HEK293 (cell line): ENCODE measurements around the gene SWT1.

Source experiments
- CTCF ChIA-PET: fragments of 350-600 bp; formaldehyde crosslinking; extraction: SDS; loops from one replicate; lab custom pipeline; 2021; ENCODE audit warnings: antibody characterized with exemption; lab: Yijun Ruan, JAX
- POLR2A ChIA-PET: fragments of 300-600 bp; formaldehyde crosslinking; extraction: SDS; loops from one replicate; lab custom pipeline; 2020; ENCODE audit warnings: antibody characterized with exemption, inconsistent platforms; lab: Yijun Ruan, JAX
- H3K27ac ChIP-seq: fragments of 200-500 bp; sonication (Bioruptor generic); 2 replicates; pipeline ENCODE4 v1.5.1; 2014; ENCODE audit warnings: low read depth, low read length, control low read depth, inconsistent platforms; ENCODE audit errors: extremely low read depth
- H3K36me3 ChIP-seq, 2 experiments: fragments of 200-500 bp in 1 of 2; sonication (Bioruptor generic) in 1 of 2; 1 replicate in 1 of 2; 2 replicates in 1 of 2; pipeline ENCODE4 v1.5.1; 2014 to 2017; ENCODE audit warnings: inconsistent platforms in 2 of 2, low read length in 2 of 2; ENCODE audit not compliant: control insufficient read depth in 2 of 2, insufficient read depth in 1 of 2
- H3K4me1 ChIP-seq: fragments of 200-500 bp; sonication (Bioruptor generic); 2 replicates; pipeline ENCODE4 v1.5.1; 2014; ENCODE audit warnings: mild to moderate bottlenecking, low read length, inconsistent platforms; ENCODE audit not compliant: control insufficient read depth, insufficient read depth
- H3K4me3 ChIP-seq: 2 replicates; pipeline ENCODE4 v1.5.1; 2011; ENCODE audit warnings: low read depth, mild to moderate bottlenecking, control low read depth, low read length, moderate library complexity
- H3K9me3 ChIP-seq: fragments of 200-500 bp; sonication (Bioruptor generic); 2 replicates; pipeline ENCODE4 v1.5.1; 2014; ENCODE audit warnings: low read depth, low read length, inconsistent platforms; ENCODE audit not compliant: control insufficient read depth, insufficient read depth
- FEZF1 ChIP-seq: fragments of 450-650 bp; formaldehyde crosslinking; IDR thresholded peaks from 2 replicates; pipeline ENCODE4 v1.5.1; 2016; ENCODE audit warnings: missing biosample characterization, missing genetic modification characterization
- GLIS2 ChIP-seq: fragments of 450-650 bp; formaldehyde crosslinking; IDR thresholded peaks from 2 replicates; pipeline ENCODE4 v1.5.1; 2016; ENCODE audit warnings: missing biosample characterization, missing genetic modification characterization
- KLF1 ChIP-seq: fragments of 450-650 bp; formaldehyde crosslinking; IDR thresholded peaks from 2 replicates; pipeline ENCODE4 v1.5.1; 2016; ENCODE audit warnings: missing biosample characterization, missing genetic modification characterization
- OVOL3 ChIP-seq: fragments of 450-650 bp; formaldehyde crosslinking; IDR thresholded peaks from 2 replicates; pipeline ENCODE4 v1.5.1; 2016; ENCODE audit warnings: missing biosample characterization, missing genetic modification characterization
- PRDM1 ChIP-seq: fragments of 450-650 bp; formaldehyde crosslinking; IDR thresholded peaks from 2 replicates; pipeline ENCODE4; 2016; ENCODE audit warnings: missing biosample characterization, missing genetic modification characterization
- SP3 ChIP-seq: fragments of 450-650 bp; formaldehyde crosslinking; IDR thresholded peaks from 2 replicates; pipeline ENCODE4 v1.5.1; 2016; ENCODE audit warnings: missing biosample characterization, missing genetic modification characterization
- SP7 ChIP-seq: fragments of 450-650 bp; formaldehyde crosslinking; IDR thresholded peaks from 2 replicates; pipeline ENCODE4 v1.5.1; 2016; ENCODE audit warnings: missing biosample characterization, missing genetic modification characterization
- WT1 ChIP-seq: fragments of 450-650 bp; formaldehyde crosslinking; IDR thresholded peaks from 2 replicates; pipeline ENCODE4 v1.5.1; 2016; ENCODE audit warnings: missing biosample characterization, missing genetic modification characterization
- ZFHX2 ChIP-seq: fragments of 450-650 bp; formaldehyde crosslinking; conservative IDR thresholded peaks from 2 replicates; pipeline ENCODE4 v1.5.1; 2016; ENCODE audit warnings: missing biosample characterization, missing genetic modification characterization
- ZIC2 ChIP-seq: fragments of 450-650 bp; formaldehyde crosslinking; IDR thresholded peaks from 2 replicates; pipeline ENCODE4 v1.5.1; 2016; ENCODE audit warnings: missing biosample characterization, missing genetic modification characterization
- ZNF184 ChIP-seq: fragments of 450-650 bp; IDR thresholded peaks from 2 replicates; pipeline ENCODE4 v1.5.1; 2018; ENCODE audit warnings: missing biosample characterization, mild to moderate bottlenecking, missing genetic modification characterization
- ZNF23 ChIP-seq: fragments of 450-650 bp; formaldehyde crosslinking; IDR thresholded peaks from 2 replicates; pipeline ENCODE4 v1.5.1; 2016; ENCODE audit warnings: missing biosample characterization, missing genetic modification characterization, borderline replicate concordance
- ZNF324 ChIP-seq: fragments of 450-650 bp; formaldehyde crosslinking; IDR thresholded peaks from 2 replicates; pipeline ENCODE4 v1.5.1; 2016; ENCODE audit warnings: missing biosample characterization, missing genetic modification characterization
- ZNF366 ChIP-seq: fragments of 450-650 bp; formaldehyde crosslinking; conservative IDR thresholded peaks from 2 replicates; pipeline ENCODE4 v1.5.1; 2016; ENCODE audit warnings: missing biosample characterization, missing genetic modification characterization
- ZNF624 ChIP-seq: fragments of 450-650 bp; formaldehyde crosslinking; IDR thresholded peaks from 2 replicates; pipeline ENCODE4 v1.5.1; 2017; ENCODE audit warnings: missing biosample characterization, missing genetic modification characterization
- TF ChIP-seq, protein P1 (sequence below): fragments of 450-650 bp; formaldehyde crosslinking; IDR thresholded peaks from 2 replicates; pipeline ENCODE4 v1.5.1; 2016; ENCODE audit warnings: missing biosample characterization, missing genetic modification characterization
- TF ChIP-seq, protein P2 (sequence below): fragments of 450-650 bp; formaldehyde crosslinking; IDR thresholded peaks from 2 replicates; pipeline ENCODE4 v1.5.1; 2017; ENCODE audit warnings: missing biosample characterization, mild to moderate bottlenecking, missing genetic modification characterization, moderate library complexity
- TF ChIP-seq, protein P3 (sequence below): fragments of 450-650 bp; formaldehyde crosslinking; IDR thresholded peaks from 2 replicates; pipeline ENCODE4 v1.5.1; 2016; ENCODE audit warnings: missing biosample characterization, missing genetic modification characterization
- TF ChIP-seq, protein P4 (sequence below): fragments of 450-650 bp; formaldehyde crosslinking; IDR thresholded peaks from 2 replicates; pipeline ENCODE4 v1.5.1; 2016; ENCODE audit warnings: missing biosample characterization, missing genetic modification characterization
- TF ChIP-seq, protein P5 (sequence below): fragments of 450-650 bp; IDR thresholded peaks from 2 replicates; pipeline ENCODE4 v1.5.1; 2018; ENCODE audit warnings: missing biosample characterization, missing genetic modification characterization
- TF ChIP-seq, protein P6 (sequence below): fragments of 450-650 bp; formaldehyde crosslinking; IDR thresholded peaks from 2 replicates; pipeline ENCODE4 v1.5.1; 2017; ENCODE audit warnings: missing biosample characterization, missing genetic modification characterization

The SWT1 gene

DNA sequence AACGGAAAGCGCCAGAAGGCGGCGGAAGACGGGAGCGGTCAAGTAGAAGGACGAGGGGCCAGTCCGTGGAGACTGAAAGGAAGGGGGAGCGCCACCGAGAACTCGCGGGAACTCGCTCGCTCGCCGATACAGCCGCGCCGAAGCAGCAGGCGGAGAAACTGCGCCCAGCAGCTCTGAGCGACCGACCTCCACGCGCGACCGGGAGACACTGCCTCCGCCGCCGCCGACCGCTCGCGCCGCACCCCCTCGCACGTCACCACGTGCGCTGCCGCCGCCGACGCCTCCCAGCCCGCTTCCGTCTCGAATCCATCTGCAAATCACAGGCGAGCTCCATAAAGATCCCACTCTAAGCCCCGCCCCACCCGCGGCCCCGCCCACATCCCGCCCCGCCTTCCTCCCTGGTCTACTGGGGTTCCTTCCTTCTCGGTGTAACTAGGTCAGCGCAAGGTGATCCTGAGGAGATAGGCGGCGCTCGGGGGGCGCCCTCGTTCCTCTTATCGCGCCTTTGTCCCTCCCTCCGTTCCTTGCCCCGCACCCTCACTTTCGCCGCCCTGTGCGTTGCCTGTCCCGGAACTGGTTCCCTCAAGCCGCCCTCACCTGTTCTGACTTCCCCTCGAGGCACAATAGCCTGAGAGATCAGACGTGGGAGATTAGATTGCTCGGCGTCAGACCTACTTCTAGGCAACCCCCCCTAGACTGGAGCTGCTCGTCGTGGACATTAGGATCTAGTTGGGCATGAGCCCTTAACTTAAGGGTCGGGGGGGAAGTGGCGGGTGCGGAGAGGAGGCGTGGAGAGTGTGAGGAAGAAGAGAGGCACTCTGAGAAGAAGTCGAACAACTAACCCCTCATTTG lies 160.3 kb downstream of the SWT1 start, which contains the start of gene IVNS1ABP:
Gene IVNS1ABP, minus strand, starts transcription at position 210 of the 852 bp plus-strand sequence. CDS start 7,750 bp downstream, outside the sequence.
- H3K36me3 ChIP-seq, result no peaks in the 10 kb centered on the region
- peak within 1 kb of the TSS; percentile 90 for H3K27ac ChIP-seq
- CTCF ChIA-PET, result interaction anchor here (0.6 to 2.8 kb wide), 12 partner anchors 24 to 353 kb away, joined by 3 to 11 read pairs (median 4); no protein-coding TSS in a partner anchor
- POLR2A ChIA-PET, result interaction anchor here (0.6 to 1.5 kb wide), 14 partner anchors 20 to 401 kb away, joined by 3 to 10 read pairs (median 4); partner anchors contain the start of gene NIBAN1
- H3K4me1 ChIP-seq, result peaks cover 9% of the 10 kb centered on the region
- peak within 1 kb of the TSS; percentile 91 for H3K4me3 ChIP-seq
- no peaks in the 10 kb centered on the region for H3K9me3 ChIP-seq
- TF ChIP-seq, protein P1, sequence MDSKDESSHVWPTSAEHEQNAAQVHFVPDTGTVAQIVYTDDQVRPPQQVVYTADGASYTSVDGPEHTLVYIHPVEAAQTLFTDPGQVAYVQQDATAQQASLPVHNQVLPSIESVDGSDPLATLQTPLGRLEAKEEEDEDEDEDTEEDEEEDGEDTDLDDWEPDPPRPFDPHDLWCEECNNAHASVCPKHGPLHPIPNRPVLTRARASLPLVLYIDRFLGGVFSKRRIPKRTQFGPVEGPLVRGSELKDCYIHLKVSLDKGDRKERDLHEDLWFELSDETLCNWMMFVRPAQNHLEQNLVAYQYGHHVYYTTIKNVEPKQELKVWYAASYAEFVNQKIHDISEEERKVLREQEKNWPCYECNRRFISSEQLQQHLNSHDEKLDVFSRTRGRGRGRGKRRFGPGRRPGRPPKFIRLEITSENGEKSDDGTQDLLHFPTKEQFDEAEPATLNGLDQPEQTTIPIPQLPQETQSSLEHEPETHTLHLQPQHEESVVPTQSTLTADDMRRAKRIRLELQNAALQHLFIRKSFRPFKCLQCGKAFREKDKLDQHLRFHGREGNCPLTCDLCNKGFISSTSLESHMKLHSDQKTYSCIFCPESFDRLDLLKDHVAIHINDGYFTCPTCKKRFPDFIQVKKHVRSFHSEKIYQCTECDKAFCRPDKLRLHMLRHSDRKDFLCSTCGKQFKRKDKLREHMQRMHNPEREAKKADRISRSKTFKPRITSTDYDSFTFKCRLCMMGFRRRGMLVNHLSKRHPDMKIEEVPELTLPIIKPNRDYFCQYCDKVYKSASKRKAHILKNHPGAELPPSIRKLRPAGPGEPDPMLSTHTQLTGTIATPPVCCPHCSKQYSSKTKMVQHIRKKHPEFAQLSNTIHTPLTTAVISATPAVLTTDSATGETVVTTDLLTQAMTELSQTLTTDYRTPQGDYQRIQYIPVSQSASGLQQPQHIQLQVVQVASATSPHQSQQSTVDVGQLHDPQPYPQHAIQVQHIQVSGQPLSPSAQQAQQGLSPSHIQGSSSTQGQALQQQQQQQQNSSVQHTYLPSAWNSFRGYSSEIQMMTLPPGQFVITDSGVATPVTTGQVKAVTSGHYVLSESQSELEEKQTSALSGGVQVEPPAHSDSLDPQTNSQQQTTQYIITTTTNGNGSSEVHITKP (tag by site-specific recombination), result peak; percentile 88
- TF ChIP-seq, protein P2, sequence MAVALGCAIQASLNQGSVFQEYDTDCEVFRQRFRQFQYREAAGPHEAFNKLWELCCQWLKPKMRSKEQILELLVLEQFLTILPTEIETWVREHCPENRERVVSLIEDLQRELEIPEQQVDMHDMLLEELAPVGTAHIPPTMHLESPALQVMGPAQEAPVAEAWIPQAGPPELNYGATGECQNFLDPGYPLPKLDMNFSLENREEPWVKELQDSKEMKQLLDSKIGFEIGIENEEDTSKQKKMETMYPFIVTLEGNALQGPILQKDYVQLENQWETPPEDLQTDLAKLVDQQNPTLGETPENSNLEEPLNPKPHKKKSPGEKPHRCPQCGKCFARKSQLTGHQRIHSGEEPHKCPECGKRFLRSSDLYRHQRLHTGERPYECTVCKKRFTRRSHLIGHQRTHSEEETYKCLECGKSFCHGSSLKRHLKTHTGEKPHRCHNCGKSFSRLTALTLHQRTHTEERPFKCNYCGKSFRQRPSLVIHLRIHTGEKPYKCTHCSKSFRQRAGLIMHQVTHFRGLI (tag by site-specific recombination), result 0 out of 2 replicates have a peak, but pooled peaks have one; percentile 18
- TF ChIP-seq ZNF366 (tag by site-specific recombination) (peak; percentile 90), KLF1 (tag by site-specific recombination) (peak; percentile 29; the same call in 1 of the 2 replicates), SP3 (tag by site-specific recombination) (peak; percentile 79), ZIC2 (tag by site-specific recombination) (peak; percentile 13; the same call in 1 of the 2 replicates), OVOL3 (tag by site-specific recombination) (peak; percentile 41; the same call in 1 of the 2 replicates), ZNF324 (peak; percentile 78), ZNF184 (tag by site-specific recombination) (0 out of 2 replicates have a peak, but pooled peaks have one; percentile 35), PRDM1 (peak; percentile 88), ZNF624 (tag by site-specific recombination) (no peak), ZFHX2 (tag by site-specific recombination) (peak; percentile 12; the same call in 1 of the 2 replicates), GLIS2 (tag by site-specific recombination) (peak; percentile 83), FEZF1 (tag by site-specific recombination) (no peak), WT1 (0 out of 2 replicates have a peak, but pooled peaks have one; percentile 15), ZNF23 (tag by site-specific recombination) (no peak), SP7 (tag by site-specific recombination) (peak; percentile 58; the same call in 1 of the 2 replicates)
- TF ChIP-seq, protein P3, sequence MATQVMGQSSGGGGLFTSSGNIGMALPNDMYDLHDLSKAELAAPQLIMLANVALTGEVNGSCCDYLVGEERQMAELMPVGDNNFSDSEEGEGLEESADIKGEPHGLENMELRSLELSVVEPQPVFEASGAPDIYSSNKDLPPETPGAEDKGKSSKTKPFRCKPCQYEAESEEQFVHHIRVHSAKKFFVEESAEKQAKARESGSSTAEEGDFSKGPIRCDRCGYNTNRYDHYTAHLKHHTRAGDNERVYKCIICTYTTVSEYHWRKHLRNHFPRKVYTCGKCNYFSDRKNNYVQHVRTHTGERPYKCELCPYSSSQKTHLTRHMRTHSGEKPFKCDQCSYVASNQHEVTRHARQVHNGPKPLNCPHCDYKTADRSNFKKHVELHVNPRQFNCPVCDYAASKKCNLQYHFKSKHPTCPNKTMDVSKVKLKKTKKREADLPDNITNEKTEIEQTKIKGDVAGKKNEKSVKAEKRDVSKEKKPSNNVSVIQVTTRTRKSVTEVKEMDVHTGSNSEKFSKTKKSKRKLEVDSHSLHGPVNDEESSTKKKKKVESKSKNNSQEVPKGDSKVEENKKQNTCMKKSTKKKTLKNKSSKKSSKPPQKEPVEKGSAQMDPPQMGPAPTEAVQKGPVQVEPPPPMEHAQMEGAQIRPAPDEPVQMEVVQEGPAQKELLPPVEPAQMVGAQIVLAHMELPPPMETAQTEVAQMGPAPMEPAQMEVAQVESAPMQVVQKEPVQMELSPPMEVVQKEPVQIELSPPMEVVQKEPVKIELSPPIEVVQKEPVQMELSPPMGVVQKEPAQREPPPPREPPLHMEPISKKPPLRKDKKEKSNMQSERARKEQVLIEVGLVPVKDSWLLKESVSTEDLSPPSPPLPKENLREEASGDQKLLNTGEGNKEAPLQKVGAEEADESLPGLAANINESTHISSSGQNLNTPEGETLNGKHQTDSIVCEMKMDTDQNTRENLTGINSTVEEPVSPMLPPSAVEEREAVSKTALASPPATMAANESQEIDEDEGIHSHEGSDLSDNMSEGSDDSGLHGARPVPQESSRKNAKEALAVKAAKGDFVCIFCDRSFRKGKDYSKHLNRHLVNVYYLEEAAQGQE (tag by site-specific recombination), result peak; percentile 37; the same call in 1 of the 2 replicates
- TF ChIP-seq, protein P4, sequence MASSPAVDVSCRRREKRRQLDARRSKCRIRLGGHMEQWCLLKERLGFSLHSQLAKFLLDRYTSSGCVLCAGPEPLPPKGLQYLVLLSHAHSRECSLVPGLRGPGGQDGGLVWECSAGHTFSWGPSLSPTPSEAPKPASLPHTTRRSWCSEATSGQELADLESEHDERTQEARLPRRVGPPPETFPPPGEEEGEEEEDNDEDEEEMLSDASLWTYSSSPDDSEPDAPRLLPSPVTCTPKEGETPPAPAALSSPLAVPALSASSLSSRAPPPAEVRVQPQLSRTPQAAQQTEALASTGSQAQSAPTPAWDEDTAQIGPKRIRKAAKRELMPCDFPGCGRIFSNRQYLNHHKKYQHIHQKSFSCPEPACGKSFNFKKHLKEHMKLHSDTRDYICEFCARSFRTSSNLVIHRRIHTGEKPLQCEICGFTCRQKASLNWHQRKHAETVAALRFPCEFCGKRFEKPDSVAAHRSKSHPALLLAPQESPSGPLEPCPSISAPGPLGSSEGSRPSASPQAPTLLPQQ (tag by site-specific recombination), result 0 out of 2 replicates have a peak, but pooled peaks have one; percentile 37
- TF ChIP-seq, protein P5, sequence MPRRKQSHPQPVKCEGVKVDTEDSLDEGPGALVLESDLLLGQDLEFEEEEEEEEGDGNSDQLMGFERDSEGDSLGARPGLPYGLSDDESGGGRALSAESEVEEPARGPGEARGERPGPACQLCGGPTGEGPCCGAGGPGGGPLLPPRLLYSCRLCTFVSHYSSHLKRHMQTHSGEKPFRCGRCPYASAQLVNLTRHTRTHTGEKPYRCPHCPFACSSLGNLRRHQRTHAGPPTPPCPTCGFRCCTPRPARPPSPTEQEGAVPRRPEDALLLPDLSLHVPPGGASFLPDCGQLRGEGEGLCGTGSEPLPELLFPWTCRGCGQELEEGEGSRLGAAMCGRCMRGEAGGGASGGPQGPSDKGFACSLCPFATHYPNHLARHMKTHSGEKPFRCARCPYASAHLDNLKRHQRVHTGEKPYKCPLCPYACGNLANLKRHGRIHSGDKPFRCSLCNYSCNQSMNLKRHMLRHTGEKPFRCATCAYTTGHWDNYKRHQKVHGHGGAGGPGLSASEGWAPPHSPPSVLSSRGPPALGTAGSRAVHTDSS, result 0 out of 2 replicates have a peak, but pooled peaks have one; percentile 41
- TF ChIP-seq, protein P6, sequence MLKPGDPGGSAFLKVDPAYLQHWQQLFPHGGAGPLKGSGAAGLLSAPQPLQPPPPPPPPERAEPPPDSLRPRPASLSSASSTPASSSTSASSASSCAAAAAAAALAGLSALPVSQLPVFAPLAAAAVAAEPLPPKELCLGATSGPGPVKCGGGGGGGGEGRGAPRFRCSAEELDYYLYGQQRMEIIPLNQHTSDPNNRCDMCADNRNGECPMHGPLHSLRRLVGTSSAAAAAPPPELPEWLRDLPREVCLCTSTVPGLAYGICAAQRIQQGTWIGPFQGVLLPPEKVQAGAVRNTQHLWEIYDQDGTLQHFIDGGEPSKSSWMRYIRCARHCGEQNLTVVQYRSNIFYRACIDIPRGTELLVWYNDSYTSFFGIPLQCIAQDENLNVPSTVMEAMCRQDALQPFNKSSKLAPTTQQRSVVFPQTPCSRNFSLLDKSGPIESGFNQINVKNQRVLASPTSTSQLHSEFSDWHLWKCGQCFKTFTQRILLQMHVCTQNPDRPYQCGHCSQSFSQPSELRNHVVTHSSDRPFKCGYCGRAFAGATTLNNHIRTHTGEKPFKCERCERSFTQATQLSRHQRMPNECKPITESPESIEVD (tag by site-specific recombination), result no peak
